CD4-positive, alpha-beta T cell (primary cell): ENCODE results near the gene UBXN4. TPM values are rescaled to one million over a fixed set of nuclear protein-coding genes. Genes with fewer than 3 reads are reported as not detected.
"Not testable (repeated sequence)": the region's sequence is repeated elsewhere in the genome, so short reads cannot be mapped to it uniquely, and the experiment has no call there.

ENCODE experiments used
- ATAC-seq: fragments of 200-7000 bp; cut with Tn5 transposase; one replicate; pipeline ENCODE4 v1.10.0; 2022; ENCODE audit warnings: mild to moderate bottlenecking; ENCODE audit not compliant: poor library complexity
- CTCF ChIA-PET: fragments of 350-600 bp; sonication (Branson Sonifier 250); formaldehyde crosslinking; loops from one replicate; lab custom pipeline; 2021; ENCODE audit warnings: antibody characterized with exemption, inconsistent platforms; lab: Charles Lee
- POLR2A ChIA-PET: fragments of 350-600 bp; sonication (Branson Sonifier 250); formaldehyde crosslinking; loops from one replicate; lab custom pipeline; 2021; ENCODE audit warnings: antibody characterized with exemption, inconsistent platforms; lab: Charles Lee
- DNase-seq, 14 experiments: peaks; one replicate each; pipeline ENCODE4 v3.0.0-alpha.2; 2013 to 2020; ENCODE audit warnings: mixed read lengths in 2 of 14
- H3K27ac ChIP-seq, 2 donors: one replicate each; pipeline versions ENCODE4 v1.5.1 to v1.7.0; 2013; ENCODE audit warnings: low read length in 2 of 2, low read depth in 1 of 2, mild to moderate bottlenecking in 1 of 2
- H3K27me3 ChIP-seq, 2 experiments: 1 replicate in 1 of 2; 2 replicates in 1 of 2; pipeline versions ENCODE4 v1.6.1 to v1.7.0; 2013; ENCODE audit warnings: low read length in 2 of 2, control low read depth in 1 of 2, mild to moderate bottlenecking in 1 of 2, moderate library complexity in 1 of 2; ENCODE audit not compliant: insufficient read depth in 2 of 2, control insufficient read depth in 1 of 2
- H3K36me3 ChIP-seq: one replicate; pipeline ENCODE4 v1.6.1; 2013; ENCODE audit warnings: low read length, control low read depth; ENCODE audit not compliant: insufficient read depth
- H3K4me1 ChIP-seq: one replicate; pipeline ENCODE4 v1.6.1; 2013; ENCODE audit warnings: low read length, control low read depth; ENCODE audit not compliant: insufficient read depth
- H3K4me3 ChIP-seq: one replicate; pipeline ENCODE4 v1.5.1; 2013; ENCODE audit warnings: mild to moderate bottlenecking, low read length, moderate library complexity
- H3K9me3 ChIP-seq, 2 experiments: 1 replicate in 1 of 2; 2 replicates in 1 of 2; pipeline versions ENCODE4 v1.6.1 to v1.7.0; 2013; ENCODE audit warnings: low read length in 2 of 2, mild to moderate bottlenecking in 2 of 2, control low read depth in 1 of 2, moderate library complexity in 1 of 2; ENCODE audit not compliant: control insufficient read depth in 1 of 2, insufficient read depth in 1 of 2
- H3K27ac Mint-ChIP-seq: one replicate; pipeline ENCODE4 v1.8.0; 2020; ENCODE audit warnings: mixed read lengths
- H3K27me3 Mint-ChIP-seq: one replicate; pipeline ENCODE4 v1.8.0; 2021; ENCODE audit warnings: mixed read lengths
- H3K36me3 Mint-ChIP-seq: one replicate; pipeline ENCODE4 v1.8.0; 2021; ENCODE audit warnings: low read depth, mixed read lengths
- H3K4me1 Mint-ChIP-seq: one replicate; pipeline ENCODE4 v1.8.0; 2021; ENCODE audit warnings: low read depth, mixed read lengths
- H3K4me3 Mint-ChIP-seq: one replicate; pipeline ENCODE4 v1.8.0; 2020; ENCODE audit warnings: mild to moderate bottlenecking, mixed read lengths
- H3K9me3 Mint-ChIP-seq: one replicate; pipeline ENCODE4 v1.8.0; 2020; ENCODE audit warnings: mixed read lengths
- intact Hi-C, 2 experiments: fragments of 100-400 bp; cut with DNase I in 1 of 2; cut with micrococcal nuclease in 1 of 2; formaldehyde crosslinking; loops; one replicate each; pipeline versions ENCODE4 v1.15.1 to v1.9.0; 2023 to 2025; cut with DNase I, micrococcal nuclease
- total RNA-seq, 174 experiments: library from RNA in 2 of 174; stranded (reverse) in 2 of 174; gene quantifications; one replicate each; pipeline ENCODE4 v1.2.3 and lab custom pipeline; 2021 to 2026
- TF ChIP-seq, protein P1 (sequence below): fragments of 200-600 bp; IDR thresholded peaks from one replicate; pipeline ENCODE4 v1.8.0; 2022; ENCODE audit warnings: antibody characterized with exemption, mild to moderate bottlenecking

UBXN4 gene
- total RNA-seq, 2 experiments from 2014 or later, result 143 to 150 TPM

DNA sequence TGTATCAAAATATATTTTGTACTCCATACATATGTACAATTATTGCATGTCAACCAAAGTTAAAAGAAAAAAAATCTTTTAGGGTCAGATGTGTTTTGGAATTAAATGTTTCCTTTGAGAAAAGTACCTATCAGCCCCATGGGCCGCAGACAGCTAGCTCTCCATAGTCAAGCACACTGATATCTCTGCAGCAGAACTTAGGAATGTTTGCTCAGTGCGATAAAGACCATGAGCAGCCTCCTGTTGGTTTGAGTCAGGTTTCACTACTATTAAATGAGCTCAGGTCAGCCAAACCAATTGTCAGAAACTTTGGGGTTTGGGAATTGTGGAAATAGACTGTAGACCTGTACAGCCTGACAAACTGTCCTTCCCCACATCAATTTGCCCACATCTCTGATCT is 61.6 kb downstream of the UBXN4 start:
- H3K9me3 ChIP-seq, result peaks cover 6% of the 10 kb centered on the region in 2 experiments
- H3K27ac ChIP-seq, result no peak overlapping the region
- Mint-ChIP-seq H3K9me3 (no peaks in the 10 kb centered on the region), H3K4me3 (no peak overlapping the region), H3K4me1 (no peaks in the 10 kb centered on the region), H3K27me3 (no peaks in the 10 kb centered on the region), H3K27ac (no peak overlapping the region), H3K36me3 (no peaks in the 10 kb centered on the region)
- TF ChIP-seq, protein P1, sequence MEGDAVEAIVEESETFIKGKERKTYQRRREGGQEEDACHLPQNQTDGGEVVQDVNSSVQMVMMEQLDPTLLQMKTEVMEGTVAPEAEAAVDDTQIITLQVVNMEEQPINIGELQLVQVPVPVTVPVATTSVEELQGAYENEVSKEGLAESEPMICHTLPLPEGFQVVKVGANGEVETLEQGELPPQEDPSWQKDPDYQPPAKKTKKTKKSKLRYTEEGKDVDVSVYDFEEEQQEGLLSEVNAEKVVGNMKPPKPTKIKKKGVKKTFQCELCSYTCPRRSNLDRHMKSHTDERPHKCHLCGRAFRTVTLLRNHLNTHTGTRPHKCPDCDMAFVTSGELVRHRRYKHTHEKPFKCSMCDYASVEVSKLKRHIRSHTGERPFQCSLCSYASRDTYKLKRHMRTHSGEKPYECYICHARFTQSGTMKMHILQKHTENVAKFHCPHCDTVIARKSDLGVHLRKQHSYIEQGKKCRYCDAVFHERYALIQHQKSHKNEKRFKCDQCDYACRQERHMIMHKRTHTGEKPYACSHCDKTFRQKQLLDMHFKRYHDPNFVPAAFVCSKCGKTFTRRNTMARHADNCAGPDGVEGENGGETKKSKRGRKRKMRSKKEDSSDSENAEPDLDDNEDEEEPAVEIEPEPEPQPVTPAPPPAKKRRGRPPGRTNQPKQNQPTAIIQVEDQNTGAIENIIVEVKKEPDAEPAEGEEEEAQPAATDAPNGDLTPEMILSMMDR, result no peak
- no peaks in the 10 kb centered on the region for H3K27me3 ChIP-seq
- H3K36me3 ChIP-seq, result no peaks in the 10 kb centered on the region
- intact Hi-C loops, result no loop called here
- no peak overlapping the region for H3K4me3 ChIP-seq
- DNase-seq (no peak), ATAC-seq (no peak)
- POLR2A ChIA-PET, result no interaction called here
- H3K4me1 ChIP-seq, result no peaks in the 10 kb centered on the region
- CTCF ChIA-PET, result no interaction called here

DNA sequence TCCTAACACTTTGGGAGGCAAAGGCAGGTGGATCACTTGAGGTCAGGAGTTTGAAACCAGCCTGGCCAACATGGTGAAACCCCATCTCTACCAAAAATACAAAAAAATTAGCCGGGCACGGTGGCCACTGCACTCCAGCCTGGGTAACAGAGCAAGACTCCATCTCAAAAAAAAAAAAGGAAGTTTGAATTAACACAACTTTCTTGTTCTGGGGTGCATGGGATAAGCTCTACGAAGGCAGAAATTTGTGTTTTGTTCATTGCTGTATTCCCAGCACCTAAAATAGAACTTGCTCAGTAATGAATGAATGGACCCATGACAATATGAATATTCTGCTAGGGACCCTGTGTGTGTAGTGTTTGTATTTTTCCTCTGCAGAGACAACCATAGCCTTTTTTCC is 66.2 kb downstream of the UBXN4 start:
- H3K4me1 ChIP-seq, H3K36me3 ChIP-seq, H3K9me3 ChIP-seq, intact Hi-C loops, CTCF ChIA-PET, H3K27me3 ChIP-seq, H3K4me3 ChIP-seq, ATAC-seq, H3K27ac Mint-ChIP-seq, H3K36me3 Mint-ChIP-seq, H3K27ac ChIP-seq, POLR2A ChIA-PET, H3K4me3 Mint-ChIP-seq, H3K4me1 Mint-ChIP-seq, H3K27me3 Mint-ChIP-seq, DNase-seq, H3K9me3 Mint-ChIP-seq: not testable (repeated sequence)

DNA sequence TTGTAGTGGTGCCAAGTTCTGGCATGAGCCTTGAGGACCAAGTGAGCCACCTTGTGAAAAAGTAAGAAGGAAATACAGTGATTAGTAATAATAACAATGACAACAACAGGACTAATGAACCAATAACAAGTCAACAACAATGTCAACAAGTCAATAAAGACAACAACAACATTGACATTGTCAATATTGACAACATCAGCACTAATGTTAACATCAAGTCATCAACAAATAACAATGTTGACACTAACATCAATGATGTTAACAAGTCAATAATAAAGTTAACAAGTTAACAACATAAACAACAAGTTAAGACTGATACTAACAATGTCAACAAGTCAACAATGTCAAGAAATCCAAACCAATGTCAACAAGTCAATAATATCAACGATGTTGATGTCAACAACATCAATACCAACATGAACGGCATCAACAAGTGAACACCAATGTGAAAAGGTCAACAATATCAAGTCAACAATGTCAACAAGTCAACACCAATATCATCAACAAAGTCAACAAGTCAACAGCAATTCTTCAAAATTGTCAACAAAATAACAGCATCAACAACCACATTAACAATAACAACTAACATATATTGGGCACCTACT is 71.4 kb downstream of the UBXN4 start:
- Histone ChIP-seq H3K9me3 (no peaks in the 10 kb centered on the region), H3K4me3 (no peak overlapping the region), H3K4me1 (no peaks in the 10 kb centered on the region), H3K27ac (no peak overlapping the region), H3K27me3 (no peaks in the 10 kb centered on the region), H3K36me3 (no peaks in the 10 kb centered on the region)
- CTCF ChIA-PET, result no interaction called here
- DNase-seq (no peak), ATAC-seq (no peak)
- POLR2A ChIA-PET, result no interaction called here
- no peak overlapping the region for H3K4me3 Mint-ChIP-seq
- H3K36me3 Mint-ChIP-seq, result no peaks in the 10 kb centered on the region
- intact Hi-C loops, result no loop called here
- H3K4me1 Mint-ChIP-seq, result no peaks in the 10 kb centered on the region
- TF ChIP-seq, protein P1, result no peak
- no peak overlapping the region for H3K27ac Mint-ChIP-seq
- H3K9me3 Mint-ChIP-seq, result peaks cover 3% of the 10 kb centered on the region
- H3K27me3 Mint-ChIP-seq, result no peaks in the 10 kb centered on the region

GRCh38 chr2:135815269-135815668 is 73.6 kb downstream of the UBXN4 start:
- CTCF ChIA-PET, result no interaction called here
- no peak overlapping the region for H3K4me3 Mint-ChIP-seq
- H3K4me3 ChIP-seq, result no peak overlapping the region
- TF ChIP-seq, protein P1, result no peak
- no peak overlapping the region for H3K27ac ChIP-seq
- no peaks in the 10 kb centered on the region for H3K27me3 Mint-ChIP-seq
- no peaks in the 10 kb centered on the region for H3K9me3 ChIP-seq
- peaks cover 7% of the 10 kb centered on the region for H3K4me1 Mint-ChIP-seq
- H3K36me3 Mint-ChIP-seq, result no peaks in the 10 kb centered on the region
- H3K36me3 ChIP-seq, result no peaks in the 10 kb centered on the region
- peaks cover 3% of the 10 kb centered on the region for H3K9me3 Mint-ChIP-seq
- POLR2A ChIA-PET, result no interaction called here
- no peak for DNase-seq
- no peaks in the 10 kb centered on the region for H3K27me3 ChIP-seq
- peaks cover 11% of the 10 kb centered on the region for H3K4me1 ChIP-seq
- intact Hi-C loops, result no loop called here
- ATAC-seq, result no peak
- no peak overlapping the region for H3K27ac Mint-ChIP-seq
